RWPE2 (cell line): ENCODE results near the gene TIMM10B.

Source experiments
- ATAC-seq: fragments of 200-7000 bp; cut with Tn5 transposase; 3 replicates; pipeline ENCODE4 v1.9.1; 2021; ENCODE audit warnings: low read depth
- DNase-seq: peaks from one replicate; pipeline ENCODE4 v3.0.0-alpha.2; 2020; ENCODE audit warnings: low spot score
- H3K27ac ChIP-seq: fragments of 450-650 bp; 2 replicates; pipeline ENCODE4 v1.5.1; 2017; ENCODE audit warnings: mild to moderate bottlenecking; ENCODE audit not compliant: poor library complexity, severe bottlenecking
- H3K27me3 ChIP-seq: fragments of 250-450 bp; sonication (Bioruptor Pico); 2 replicates; pipeline ENCODE4 v1.5.1; 2021; ENCODE audit warnings: mild to moderate bottlenecking, moderate library complexity; ENCODE audit not compliant: insufficient read depth, poor library complexity, severe bottlenecking
- H3K36me3 ChIP-seq: fragments of 250-450 bp; sonication (Bioruptor Pico); 2 replicates; pipeline ENCODE4 v1.5.1; 2020; ENCODE audit warnings: low read depth, mild to moderate bottlenecking, moderate library complexity
- H3K4me1 ChIP-seq: fragments of 250-450 bp; sonication (Bioruptor Pico); 2 replicates; pipeline ENCODE4 v1.5.1; 2021; ENCODE audit warnings: mild to moderate bottlenecking, moderate library complexity; ENCODE audit not compliant: insufficient read depth, poor library complexity, severe bottlenecking
- H3K4me3 ChIP-seq: fragments of 250-450 bp; sonication (Bioruptor Pico); 2 replicates; pipeline ENCODE4 v1.5.1; 2021; ENCODE audit warnings: mild to moderate bottlenecking, moderate library complexity; ENCODE audit not compliant: severe bottlenecking
- H3K9me3 ChIP-seq: fragments of 250-450 bp; sonication (Bioruptor Pico); 2 replicates; pipeline ENCODE4 v1.5.1; 2021; ENCODE audit warnings: mild to moderate bottlenecking, moderate library complexity; ENCODE audit not compliant: severe bottlenecking
- CTCF ChIP-seq: fragments of 450-650 bp; IDR thresholded peaks from one replicate; pipeline ENCODE4 v1.5.1; 2017; ENCODE audit warnings: mild to moderate bottlenecking, moderate library complexity; ENCODE audit not compliant: poor library complexity, severe bottlenecking

TIMM10B gene

GRCh38 chr11:6482441-6482840, 1.1 kb downstream of the TIMM10B start:
- TF ChIP-seq CTCF, result no peak
- peaks cover 81% of the 10 kb centered on the region for H3K36me3 ChIP-seq
- no peaks in the 10 kb centered on the region for H3K27me3 ChIP-seq
- ATAC-seq (no peak), DNase-seq (no peak)
- H3K27ac ChIP-seq, result peak overlapping the region; percentile 61
- H3K4me3 ChIP-seq, result peak overlapping the region; percentile 63
- peaks cover 6% of the 10 kb centered on the region for H3K4me1 ChIP-seq
- no peaks in the 10 kb centered on the region for H3K9me3 ChIP-seq

DNA sequence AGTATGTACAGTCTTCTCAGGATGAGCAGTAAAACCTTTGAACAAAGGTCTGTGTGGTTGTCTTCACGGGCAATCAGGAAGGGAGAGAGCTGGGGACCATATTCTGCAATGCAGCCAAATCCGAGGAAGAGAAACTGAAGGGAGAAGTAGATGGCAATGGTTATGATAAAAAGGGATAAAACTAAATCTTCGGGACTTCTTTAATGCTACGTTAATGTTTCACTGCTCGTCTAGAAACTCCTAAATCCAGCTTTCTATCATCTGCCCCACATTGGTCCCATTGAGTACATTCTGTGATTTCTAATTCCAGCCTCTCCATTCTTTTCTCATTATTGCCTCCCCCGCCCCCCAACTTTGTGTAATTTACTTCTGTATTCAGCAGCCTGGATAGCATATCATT, 1.7 kb downstream of the TIMM10B start:
- ATAC-seq, result no peak
- Histone ChIP-seq H3K9me3 (no peaks in the 10 kb centered on the region), H3K4me1 (peaks cover 6% of the 10 kb centered on the region), H3K4me3 (no peak overlapping the region), H3K27me3 (no peaks in the 10 kb centered on the region), H3K27ac (no peak overlapping the region), H3K36me3 (peaks cover 81% of the 10 kb centered on the region)
- no peak for DNase-seq
- no peak for TF ChIP-seq CTCF

GRCh38 chr11:6485661-6486060, 4.4 kb downstream of the TIMM10B start:
- H3K4me3 ChIP-seq, result no peak overlapping the region

GRCh38 chr11:6486256-6486655, 5.0 kb downstream of the TIMM10B start:
- no peak for ATAC-seq
- Histone ChIP-seq H3K4me1 (peaks cover 6% of the 10 kb centered on the region), H3K36me3 (peaks cover 68% of the 10 kb centered on the region), H3K27me3 (no peaks in the 10 kb centered on the region), H3K27ac (no peak overlapping the region), H3K9me3 (no peaks in the 10 kb centered on the region), H3K4me3 (no peak overlapping the region)
- no peak for TF ChIP-seq CTCF
- no peak for DNase-seq

More at GRCh38 chr11:6485661-6486060, 4.4 kb downstream of the TIMM10B start:
- Histone ChIP-seq H3K9me3 (no peaks in the 10 kb centered on the region), H3K27ac (no peak overlapping the region), H3K4me1 (peaks cover 6% of the 10 kb centered on the region), H3K27me3 (no peaks in the 10 kb centered on the region), H3K36me3 (peaks cover 68% of the 10 kb centered on the region)
- no peak for TF ChIP-seq CTCF
- ATAC-seq (no peak), DNase-seq (no peak)

DNA sequence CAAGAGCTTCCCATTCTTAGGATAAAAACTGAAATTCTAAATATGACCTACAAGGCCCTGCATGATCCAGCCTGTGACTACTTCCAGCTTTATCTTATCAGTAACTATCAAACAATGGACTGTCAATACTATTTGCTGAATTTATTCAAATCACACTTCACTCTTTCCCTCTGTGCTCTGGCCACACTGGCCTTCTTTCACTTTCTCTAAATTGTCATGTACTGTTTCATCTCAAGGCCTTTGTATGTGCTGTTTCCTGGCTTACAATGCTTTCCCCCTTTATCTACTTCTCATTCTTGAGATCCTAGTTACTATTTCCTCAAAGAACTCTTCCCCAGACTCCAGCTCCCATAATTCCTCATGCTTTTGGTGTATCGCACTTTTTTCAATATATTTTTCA, 5.6 kb downstream of the TIMM10B start:
- TF ChIP-seq CTCF, result no peak
- Histone ChIP-seq H3K27me3 (no peaks in the 10 kb centered on the region), H3K36me3 (peaks cover 74% of the 10 kb centered on the region), H3K27ac (no peak overlapping the region), H3K4me1 (peaks cover 6% of the 10 kb centered on the region), H3K9me3 (no peaks in the 10 kb centered on the region), H3K4me3 (no peak overlapping the region)
- DNase-seq (no peak), ATAC-seq (no peak)
